GM12878 (cell line): ENCODE data around the gene ANP32B. TPM values are rescaled to one million over a fixed set of nuclear protein-coding genes. Genes with fewer than 3 reads are reported as not detected.

Experiments
- BRCA1 ChIP-seq: IDR thresholded peaks from 2 replicates; pipeline ENCODE4 v1.6.1; 2011; ENCODE audit warnings: low read depth, low read length, improper control_type of control experiment
- ETV6 ChIP-seq, 2 experiments: fragments of 450-650 bp in 1 of 2; IDR thresholded peaks in 1 of 2; conservative IDR thresholded peaks in 1 of 2; 2 replicates each; pipeline ENCODE4 v1.6.1; 2014; ENCODE audit warnings: antibody characterized with exemption in 1 of 2, borderline replicate concordance in 1 of 2, low read depth in 1 of 2, mild to moderate bottlenecking in 1 of 2, moderate library complexity in 1 of 2
- HDAC6 ChIP-seq: fragments of 200-600 bp; sonication (generic); IDR thresholded peaks from one replicate; pipeline ENCODE4 v1.8.0; 2017; ENCODE audit warnings: antibody characterized with exemption; ENCODE audit not compliant: unreplicated experiment
- IKZF1 ChIP-seq: fragments of 450-650 bp; conservative IDR thresholded peaks from 2 replicates; pipeline ENCODE4 v1.6.1; 2017; ENCODE audit warnings: antibody characterized with exemption, mild to moderate bottlenecking
- MTA3 ChIP-seq: IDR thresholded peaks from 2 replicates; pipeline ENCODE4 v1.6.1; 2012; ENCODE audit warnings: low read length, inconsistent platforms, borderline replicate concordance
- NFYA ChIP-seq: IDR thresholded peaks from 2 replicates; pipeline ENCODE4 v1.6.1; 2011; ENCODE audit warnings: low read depth, mild to moderate bottlenecking, low read length, improper control_type of control experiment, borderline replicate concordance
- RFX5 ChIP-seq: IDR thresholded peaks from 2 replicates; pipeline ENCODE4 v1.6.1; 2011; ENCODE audit warnings: low read depth, low read length, improper control_type of control experiment
- TBL1XR1 ChIP-seq: IDR thresholded peaks from 2 replicates; pipeline ENCODE4 v1.6.1; 2012; ENCODE audit warnings: low read depth, low read length, improper control_type of control experiment
- ZSCAN29 ChIP-seq: fragments of 450-650 bp; IDR thresholded peaks from 2 replicates; pipeline ENCODE4 v1.6.1; 2017; ENCODE audit warnings: mild to moderate bottlenecking, moderate library complexity
- polyA plus RNA-seq, 11 experiments: library from polyadenylated mRNA; depleted of rRNA in 4 of 11; unstranded in 6 of 11; stranded (reverse) in 5 of 11; fragments of >200 nt; fragmentation: Nextera tagmentation in 4 of 11; fragmentation: Illumina TruSeq in 1 of 11; extraction: Ambion mirVana in 4 of 11; extraction: Trizol in 1 of 11; gene quantifications; 1 replicate in 1 of 11; 2 replicates in 10 of 11; pipeline versions ENCODE4 v1.2.1 to v1.2.3, GENCODE V29; 2011 to 2016; ENCODE audit warnings: inconsistent platforms in 2 of 11, missing spikeins in 2 of 11, low read depth in 1 of 11
- total RNA-seq, 4 experiments: library from RNA; depleted of rRNA in 3 of 4; stranded (reverse); fragments of >200 nt in 3 of 4; fragmentation: Illumina TruSeq in 1 of 4; extraction: Trizol in 1 of 4; gene quantifications; 2 replicates each; pipeline versions ENCODE4 v1.2.1 to v1.2.3, GENCODE V29; 2013 to 2021
- TF ChIP-seq, protein P1 (sequence below): fragments of 450-650 bp; IDR thresholded peaks from 2 replicates; pipeline ENCODE4 v1.6.1; 2017; ENCODE audit warnings: low read depth, mild to moderate bottlenecking, moderate library complexity
- TF ChIP-seq, protein P2 (sequence below): fragments of 150-350 bp; IDR thresholded peaks from 2 replicates; pipeline ENCODE4 v1.6.1; 2016; ENCODE audit warnings: low read depth, low read length
- TF ChIP-seq, protein P3 (sequence below): IDR thresholded peaks from 2 replicates; pipeline ENCODE4 v1.6.1; 2012; ENCODE audit warnings: low read length, inconsistent platforms
- TF ChIP-seq, protein P4 (sequence below): fragments of 450-650 bp; IDR thresholded peaks from 2 replicates; pipeline ENCODE4 v1.6.1; 2016; ENCODE audit warnings: mild to moderate bottlenecking
- TF ChIP-seq, protein P5 (sequence below): IDR thresholded peaks from 2 replicates; pipeline ENCODE4 v1.6.1; 2012; ENCODE audit warnings: improper control_type of control experiment, low read depth, low read length; ENCODE audit not compliant: insufficient replicate concordance

Gene ANP32B
- total and polyA plus RNA-seq, 10 of the 15 experiments (the other 5 are each of a cell fraction or from before 2014, with no cell fraction given) = 24.5 to 419 (median 171) TPM

DNA sequence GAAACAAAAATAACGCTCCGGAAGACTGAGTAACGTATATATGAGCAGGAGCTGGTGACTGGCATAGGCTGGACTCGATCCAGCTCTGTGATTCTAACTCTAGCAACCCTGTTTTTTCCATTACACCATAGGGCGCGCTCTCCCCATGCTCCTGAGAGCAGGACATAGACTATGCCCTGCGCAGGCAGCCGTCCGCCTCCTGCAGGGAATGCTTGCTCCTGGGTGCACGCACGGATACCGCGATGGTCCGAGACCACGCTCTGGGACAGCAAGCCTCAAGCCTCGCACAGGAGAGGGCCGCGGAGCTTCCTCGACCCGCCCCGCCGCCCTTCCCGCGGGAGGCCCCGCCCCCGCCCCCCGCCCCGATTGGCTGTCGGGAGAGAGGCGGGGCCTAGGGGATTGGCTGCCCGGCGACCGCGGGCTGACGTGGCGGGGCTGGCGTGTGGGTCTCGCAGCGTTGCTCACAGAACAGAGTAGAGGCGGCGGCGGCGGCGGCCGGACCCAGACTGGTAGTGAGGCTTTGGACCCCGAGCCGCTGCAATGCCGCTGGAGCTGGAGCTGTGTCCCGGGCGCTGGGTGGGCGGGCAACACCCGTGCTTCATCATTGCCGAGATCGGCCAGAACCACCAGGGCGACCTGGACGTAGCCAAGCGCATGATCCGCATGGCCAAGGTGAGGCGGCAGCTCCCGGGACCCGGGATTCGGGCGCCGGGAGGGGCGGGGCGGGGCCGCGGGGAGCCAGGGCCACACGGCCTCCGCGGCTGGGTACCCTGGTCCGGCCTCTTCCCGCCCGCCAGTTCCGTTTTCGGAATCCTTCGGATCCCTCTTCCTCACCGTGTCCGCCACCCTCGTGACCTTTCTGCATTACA is 73.4 kb downstream of the ANP32B start, which contains the start of gene NANS (continued):
- peak; percentile 59 for TF ChIP-seq BRCA1
- no peak for TF ChIP-seq ETV6 (conservative IDR thresholded peaks at IDR 0.05 in 1 of 2, IDR thresholded peaks at IDR 0.05 in 1 of 2; ENCODE audit: borderline replicate concordance in 1 of 2, low read depth in 1 of 2)
- TF ChIP-seq ZSCAN29 = no peak
- TF ChIP-seq MTA3 = no peak
- no peak for TF ChIP-seq TBL1XR1
- TF ChIP-seq, protein P1, sequence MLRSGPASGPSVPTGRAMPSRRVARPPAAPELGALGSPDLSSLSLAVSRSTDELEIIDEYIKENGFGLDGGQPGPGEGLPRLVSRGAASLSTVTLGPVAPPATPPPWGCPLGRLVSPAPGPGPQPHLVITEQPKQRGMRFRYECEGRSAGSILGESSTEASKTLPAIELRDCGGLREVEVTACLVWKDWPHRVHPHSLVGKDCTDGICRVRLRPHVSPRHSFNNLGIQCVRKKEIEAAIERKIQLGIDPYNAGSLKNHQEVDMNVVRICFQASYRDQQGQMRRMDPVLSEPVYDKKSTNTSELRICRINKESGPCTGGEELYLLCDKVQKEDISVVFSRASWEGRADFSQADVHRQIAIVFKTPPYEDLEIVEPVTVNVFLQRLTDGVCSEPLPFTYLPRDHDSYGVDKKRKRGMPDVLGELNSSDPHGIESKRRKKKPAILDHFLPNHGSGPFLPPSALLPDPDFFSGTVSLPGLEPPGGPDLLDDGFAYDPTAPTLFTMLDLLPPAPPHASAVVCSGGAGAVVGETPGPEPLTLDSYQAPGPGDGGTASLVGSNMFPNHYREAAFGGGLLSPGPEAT = no peak
- TF ChIP-seq IKZF1 = peak; percentile 77
- no peak for TF ChIP-seq RFX5
- TF ChIP-seq, protein P2, sequence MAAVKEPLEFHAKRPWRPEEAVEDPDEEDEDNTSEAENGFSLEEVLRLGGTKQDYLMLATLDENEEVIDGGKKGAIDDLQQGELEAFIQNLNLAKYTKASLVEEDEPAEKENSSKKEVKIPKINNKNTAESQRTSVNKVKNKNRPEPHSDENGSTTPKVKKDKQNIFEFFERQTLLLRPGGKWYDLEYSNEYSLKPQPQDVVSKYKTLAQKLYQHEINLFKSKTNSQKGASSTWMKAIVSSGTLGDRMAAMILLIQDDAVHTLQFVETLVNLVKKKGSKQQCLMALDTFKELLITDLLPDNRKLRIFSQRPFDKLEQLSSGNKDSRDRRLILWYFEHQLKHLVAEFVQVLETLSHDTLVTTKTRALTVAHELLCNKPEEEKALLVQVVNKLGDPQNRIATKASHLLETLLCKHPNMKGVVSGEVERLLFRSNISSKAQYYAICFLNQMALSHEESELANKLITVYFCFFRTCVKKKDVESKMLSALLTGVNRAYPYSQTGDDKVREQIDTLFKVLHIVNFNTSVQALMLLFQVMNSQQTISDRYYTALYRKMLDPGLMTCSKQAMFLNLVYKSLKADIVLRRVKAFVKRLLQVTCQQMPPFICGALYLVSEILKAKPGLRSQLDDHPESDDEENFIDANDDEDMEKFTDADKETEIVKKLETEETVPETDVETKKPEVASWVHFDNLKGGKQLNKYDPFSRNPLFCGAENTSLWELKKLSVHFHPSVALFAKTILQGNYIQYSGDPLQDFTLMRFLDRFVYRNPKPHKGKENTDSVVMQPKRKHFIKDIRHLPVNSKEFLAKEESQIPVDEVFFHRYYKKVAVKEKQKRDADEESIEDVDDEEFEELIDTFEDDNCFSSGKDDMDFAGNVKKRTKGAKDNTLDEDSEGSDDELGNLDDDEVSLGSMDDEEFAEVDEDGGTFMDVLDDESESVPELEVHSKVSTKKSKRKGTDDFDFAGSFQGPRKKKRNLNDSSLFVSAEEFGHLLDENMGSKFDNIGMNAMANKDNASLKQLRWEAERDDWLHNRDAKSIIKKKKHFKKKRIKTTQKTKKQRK = no peak
- TF ChIP-seq, protein P3, sequence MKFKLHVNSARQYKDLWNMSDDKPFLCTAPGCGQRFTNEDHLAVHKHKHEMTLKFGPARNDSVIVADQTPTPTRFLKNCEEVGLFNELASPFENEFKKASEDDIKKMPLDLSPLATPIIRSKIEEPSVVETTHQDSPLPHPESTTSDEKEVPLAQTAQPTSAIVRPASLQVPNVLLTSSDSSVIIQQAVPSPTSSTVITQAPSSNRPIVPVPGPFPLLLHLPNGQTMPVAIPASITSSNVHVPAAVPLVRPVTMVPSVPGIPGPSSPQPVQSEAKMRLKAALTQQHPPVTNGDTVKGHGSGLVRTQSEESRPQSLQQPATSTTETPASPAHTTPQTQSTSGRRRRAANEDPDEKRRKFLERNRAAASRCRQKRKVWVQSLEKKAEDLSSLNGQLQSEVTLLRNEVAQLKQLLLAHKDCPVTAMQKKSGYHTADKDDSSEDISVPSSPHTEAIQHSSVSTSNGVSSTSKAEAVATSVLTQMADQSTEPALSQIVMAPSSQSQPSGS = no peak
- TF ChIP-seq, protein P4, sequence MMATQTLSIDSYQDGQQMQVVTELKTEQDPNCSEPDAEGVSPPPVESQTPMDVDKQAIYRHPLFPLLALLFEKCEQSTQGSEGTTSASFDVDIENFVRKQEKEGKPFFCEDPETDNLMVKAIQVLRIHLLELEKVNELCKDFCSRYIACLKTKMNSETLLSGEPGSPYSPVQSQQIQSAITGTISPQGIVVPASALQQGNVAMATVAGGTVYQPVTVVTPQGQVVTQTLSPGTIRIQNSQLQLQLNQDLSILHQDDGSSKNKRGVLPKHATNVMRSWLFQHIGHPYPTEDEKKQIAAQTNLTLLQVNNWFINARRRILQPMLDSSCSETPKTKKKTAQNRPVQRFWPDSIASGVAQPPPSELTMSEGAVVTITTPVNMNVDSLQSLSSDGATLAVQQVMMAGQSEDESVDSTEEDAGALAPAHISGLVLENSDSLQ = peak; percentile 25; the same call in 1 of the 2 replicates
- TF ChIP-seq, protein P5, sequence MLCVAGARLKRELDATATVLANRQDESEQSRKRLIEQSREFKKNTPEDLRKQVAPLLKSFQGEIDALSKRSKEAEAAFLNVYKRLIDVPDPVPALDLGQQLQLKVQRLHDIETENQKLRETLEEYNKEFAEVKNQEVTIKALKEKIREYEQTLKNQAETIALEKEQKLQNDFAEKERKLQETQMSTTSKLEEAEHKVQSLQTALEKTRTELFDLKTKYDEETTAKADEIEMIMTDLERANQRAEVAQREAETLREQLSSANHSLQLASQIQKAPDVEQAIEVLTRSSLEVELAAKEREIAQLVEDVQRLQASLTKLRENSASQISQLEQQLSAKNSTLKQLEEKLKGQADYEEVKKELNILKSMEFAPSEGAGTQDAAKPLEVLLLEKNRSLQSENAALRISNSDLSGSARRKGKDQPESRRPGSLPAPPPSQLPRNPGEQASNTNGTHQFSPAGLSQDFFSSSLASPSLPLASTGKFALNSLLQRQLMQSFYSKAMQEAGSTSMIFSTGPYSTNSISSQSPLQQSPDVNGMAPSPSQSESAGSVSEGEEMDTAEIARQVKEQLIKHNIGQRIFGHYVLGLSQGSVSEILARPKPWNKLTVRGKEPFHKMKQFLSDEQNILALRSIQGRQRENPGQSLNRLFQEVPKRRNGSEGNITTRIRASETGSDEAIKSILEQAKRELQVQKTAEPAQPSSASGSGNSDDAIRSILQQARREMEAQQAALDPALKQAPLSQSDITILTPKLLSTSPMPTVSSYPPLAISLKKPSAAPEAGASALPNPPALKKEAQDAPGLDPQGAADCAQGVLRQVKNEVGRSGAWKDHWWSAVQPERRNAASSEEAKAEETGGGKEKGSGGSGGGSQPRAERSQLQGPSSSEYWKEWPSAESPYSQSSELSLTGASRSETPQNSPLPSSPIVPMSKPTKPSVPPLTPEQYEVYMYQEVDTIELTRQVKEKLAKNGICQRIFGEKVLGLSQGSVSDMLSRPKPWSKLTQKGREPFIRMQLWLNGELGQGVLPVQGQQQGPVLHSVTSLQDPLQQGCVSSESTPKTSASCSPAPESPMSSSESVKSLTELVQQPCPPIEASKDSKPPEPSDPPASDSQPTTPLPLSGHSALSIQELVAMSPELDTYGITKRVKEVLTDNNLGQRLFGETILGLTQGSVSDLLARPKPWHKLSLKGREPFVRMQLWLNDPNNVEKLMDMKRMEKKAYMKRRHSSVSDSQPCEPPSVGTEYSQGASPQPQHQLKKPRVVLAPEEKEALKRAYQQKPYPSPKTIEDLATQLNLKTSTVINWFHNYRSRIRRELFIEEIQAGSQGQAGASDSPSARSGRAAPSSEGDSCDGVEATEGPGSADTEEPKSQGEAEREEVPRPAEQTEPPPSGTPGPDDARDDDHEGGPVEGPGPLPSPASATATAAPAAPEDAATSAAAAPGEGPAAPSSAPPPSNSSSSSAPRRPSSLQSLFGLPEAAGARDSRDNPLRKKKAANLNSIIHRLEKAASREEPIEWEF = no peak
- no peak for TF ChIP-seq HDAC6
- no peak for TF ChIP-seq NFYA
